ENCODE measurements around the gene SERPINA5.

Gene SERPINA5

GRCh38 chr14:94539181-94539580 is 42.0 kb upstream of the SERPINA5 start:
- no peak for ATAC-seq
- TF ChIP-seq ZNF70 (CRISPR knock-in tag; IDR thresholded peaks at IDR 0.05) (no peak), SNAI2 (CRISPR knock-in tag; IDR thresholded peaks at IDR 0.05) (no peak), TCF4 (CRISPR knock-in tag; IDR thresholded peaks at IDR 0.05; ENCODE audit: borderline replicate concordance) (no peak), ZFP3 (CRISPR knock-in tag; IDR thresholded peaks at IDR 0.05) (no peak), GLIS3 (CRISPR knock-in tag; IDR thresholded peaks at IDR 0.05) (no peak), ARNTL (CRISPR knock-in tag; IDR thresholded peaks at IDR 0.05; ENCODE audit: borderline replicate concordance, low read depth) (no peak), CSDC2 (CRISPR knock-in tag; IDR thresholded peaks at IDR 0.05) (no peak), PATZ1 (CRISPR knock-in tag; IDR thresholded peaks at IDR 0.05; ENCODE audit: borderline replicate concordance) (no peak), ZC3H10 (CRISPR knock-in tag; IDR thresholded peaks at IDR 0.05) (no peak), ESRRG (CRISPR knock-in tag; IDR thresholded peaks at IDR 0.05) (no peak), ZNF8 (CRISPR knock-in tag; IDR thresholded peaks at IDR 0.05) (no peak), RARB (CRISPR knock-in tag; IDR thresholded peaks at IDR 0.05) (no peak), PPARA (CRISPR knock-in tag; IDR thresholded peaks at IDR 0.05; ENCODE audit: borderline replicate concordance) (no peak), CSRNP3 (CRISPR knock-in tag; IDR thresholded peaks at IDR 0.05) (no peak), ZNF565 (CRISPR knock-in tag; conservative IDR thresholded peaks at IDR 0.05; ENCODE audit: low read depth) (no peak), OSR1 (CRISPR knock-in tag; IDR thresholded peaks at IDR 0.05) (no peak), POU6F1 (CRISPR knock-in tag; IDR thresholded peaks at IDR 0.05; ENCODE audit: borderline replicate concordance, low read depth) (no peak), CREB5 (CRISPR knock-in tag; IDR thresholded peaks at IDR 0.05; ENCODE audit: low read depth) (no peak), BACH2 (CRISPR knock-in tag; IDR thresholded peaks at IDR 0.05; ENCODE audit: borderline replicate concordance) (no peak), TOX (CRISPR knock-in tag; IDR thresholded peaks at IDR 0.05; ENCODE audit: borderline replicate concordance) (no peak)

GRCh38 chr14:94540031-94540794 is 41.0 kb upstream of the SERPINA5 start:
- TF ChIP-seq CREB5 (CRISPR knock-in tag; IDR thresholded peaks at IDR 0.05; ENCODE audit: low read depth) (no peak), CSDC2 (CRISPR knock-in tag; IDR thresholded peaks at IDR 0.05) (no peak), GLIS3 (CRISPR knock-in tag; IDR thresholded peaks at IDR 0.05) (no peak), SNAI2 (CRISPR knock-in tag; IDR thresholded peaks at IDR 0.05) (no peak), ARNTL (CRISPR knock-in tag; IDR thresholded peaks at IDR 0.05; ENCODE audit: borderline replicate concordance, low read depth) (no peak)

GRCh38 chr14:94541234-94541975 is 39.8 kb upstream of the SERPINA5 start:
- no peak for ATAC-seq
- TF ChIP-seq ZFP3 (CRISPR knock-in tag; IDR thresholded peaks at IDR 0.05) (no peak), POU6F1 (CRISPR knock-in tag; IDR thresholded peaks at IDR 0.05; ENCODE audit: borderline replicate concordance, low read depth) (no peak), TCF4 (CRISPR knock-in tag; IDR thresholded peaks at IDR 0.05; ENCODE audit: borderline replicate concordance) (no peak), BACH2 (CRISPR knock-in tag; IDR thresholded peaks at IDR 0.05; ENCODE audit: borderline replicate concordance) (no peak), ISL1 (CRISPR knock-in tag; IDR thresholded peaks at IDR 0.05) (no peak), CREB5 (CRISPR knock-in tag; IDR thresholded peaks at IDR 0.05; ENCODE audit: low read depth) (no peak), TOX (CRISPR knock-in tag; IDR thresholded peaks at IDR 0.05; ENCODE audit: borderline replicate concordance) (no peak), TSHZ2 (CRISPR knock-in tag; IDR thresholded peaks at IDR 0.05) (no peak)

More at GRCh38 chr14:94540031-94540794, 41.0 kb upstream of the SERPINA5 start:
- ATAC-seq: no peak
